GM19452 (cell line): Measurements from ENCODE around the gene CDH23.

Source experiments
- ATAC-seq: cut with Tn5 transposase; IDR thresholded peaks from one replicate; pipeline ENCODE4 v1.9.1; 2021; ENCODE audit not compliant: unreplicated experiment

Gene CDH23

GRCh38 chr10:71632896-71633600, 236.3 kb downstream of the CDH23 start:
- no peak for ATAC-seq

- no peak for ATAC-seq
Observed at GRCh38 chr10:71633920-71634319, 237.2 kb downstream of the CDH23 start.

- no peak for ATAC-seq
Observed at GRCh38 chr10:71634531-71635164, 237.9 kb downstream of the CDH23 start.

GRCh38 chr10:71635251-71635866, 238.6 kb downstream of the CDH23 start:
- no peak for ATAC-seq

- ATAC-seq: no peak
Observed at GRCh38 chr10:71635867-71636266, 239.1 kb downstream of the CDH23 start.

- ATAC-seq: no peak
Observed at GRCh38 chr10:71636588-71636987, 239.9 kb downstream of the CDH23 start.

GRCh38 chr10:71637305-71637704, 240.6 kb downstream of the CDH23 start:
- ATAC-seq: no peak

- ATAC-seq: no peak
Observed at GRCh38 chr10:71638064-71638821, 241.5 kb downstream of the CDH23 start.

- no peak for ATAC-seq
Observed at GRCh38 chr10:71638822-71639719, 242.4 kb downstream of the CDH23 start.

- ATAC-seq: no peak
Observed at GRCh38 chr10:71640607-71641006, 243.9 kb downstream of the CDH23 start.

- no peak for ATAC-seq
Observed at GRCh38 chr10:71641449-71641848, 244.7 kb downstream of the CDH23 start.

GRCh38 chr10:71641986-71642385, 245.3 kb downstream of the CDH23 start:
- ATAC-seq: no peak

- no peak for ATAC-seq
Observed at GRCh38 chr10:71643904-71644303, 247.2 kb downstream of the CDH23 start.

- no peak for ATAC-seq
Observed at GRCh38 chr10:71644307-71645180, 247.8 kb downstream of the CDH23 start.

- no peak for ATAC-seq
Observed at GRCh38 chr10:71645185-71645584, 248.5 kb downstream of the CDH23 start.

GRCh38 chr10:71646037-71646436, 249.3 kb downstream of the CDH23 start:
- no peak for ATAC-seq

- no peak for ATAC-seq
Observed at GRCh38 chr10:71646592-71647292, 250.0 kb downstream of the CDH23 start.

- no peak for ATAC-seq
Observed at GRCh38 chr10:71647526-71648253, 251.0 kb downstream of the CDH23 start.
